ENCODE measurements around the gene HHEX.

The HHEX gene

GRCh38 chr10:92714872-92715271 is 25.1 kb downstream of the HHEX start:
- H3K4me3 ChIP-seq (ENCODE audit: low read depth, low read length) = no peak overlapping the region
- no peaks in the 10 kb centered on the region for H3K36me3 ChIP-seq (ENCODE audit: control insufficient read depth, insufficient read depth, low read length)
- no peak overlapping the region for H3K27ac ChIP-seq (ENCODE audit: low read depth, low read length)
- peaks cover 4% of the 10 kb centered on the region for H3K9me3 ChIP-seq (ENCODE audit: control insufficient read depth, insufficient read depth, low read length)
- H3K9ac ChIP-seq (ENCODE audit: low read depth, low read length) = no peak overlapping the region
- H3K27me3 ChIP-seq (ENCODE audit: control insufficient read depth, insufficient read depth, low read length) = no peaks in the 10 kb centered on the region
- H3K4me1 ChIP-seq (ENCODE audit: control insufficient read depth, insufficient read depth, low read length) = no peaks in the 10 kb centered on the region

DNA sequence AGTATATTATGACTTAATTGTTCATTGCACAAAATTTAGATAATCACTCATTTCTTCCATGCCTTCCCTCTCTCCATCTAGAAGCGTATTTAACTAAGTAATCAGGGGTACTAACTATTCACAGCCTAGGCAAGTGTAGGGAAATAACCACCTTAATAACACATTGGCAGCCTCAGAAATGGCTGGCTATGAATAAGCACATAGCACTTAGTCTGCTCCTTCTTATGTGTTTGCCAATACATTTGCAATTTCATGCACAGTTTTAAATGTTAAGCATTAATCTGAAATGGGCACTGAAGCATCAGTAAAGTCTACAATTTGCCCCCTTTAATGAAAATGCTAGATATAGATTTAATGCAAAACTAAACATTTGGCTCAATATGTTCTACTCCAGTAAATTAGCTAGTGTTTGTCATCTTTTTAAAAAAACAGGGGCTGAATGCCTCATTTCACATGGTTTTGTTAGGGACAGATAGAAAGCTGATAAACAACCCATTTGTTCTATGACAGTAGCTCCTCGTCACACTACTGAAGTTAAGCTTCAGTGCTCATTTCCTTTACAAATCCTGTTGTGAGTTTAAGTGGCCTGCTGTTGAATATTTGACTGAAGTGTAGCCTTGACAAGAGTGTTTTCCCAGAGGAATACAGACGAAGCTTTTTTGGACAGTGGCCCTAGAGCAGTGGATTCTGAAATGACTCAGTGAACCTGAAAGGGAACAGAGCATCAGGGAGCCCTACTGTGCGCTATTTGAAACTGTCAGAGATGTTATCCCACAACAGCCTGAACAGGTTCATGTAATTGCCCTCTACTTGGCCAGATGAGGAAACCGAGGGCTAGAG is 30.5 kb downstream of the HHEX start:
- Histone ChIP-seq H3K27me3 (ENCODE audit: control insufficient read depth, insufficient read depth, low read length) (no peaks in the 10 kb centered on the region), H3K9me3 (ENCODE audit: control insufficient read depth, insufficient read depth, low read length) (no peaks in the 10 kb centered on the region), H3K27ac (ENCODE audit: low read depth, low read length) (no peak overlapping the region), H3K4me1 (ENCODE audit: control insufficient read depth, insufficient read depth, low read length) (no peaks in the 10 kb centered on the region), H3K36me3 (ENCODE audit: control insufficient read depth, insufficient read depth, low read length) (no peaks in the 10 kb centered on the region), H3K4me3 (ENCODE audit: low read depth, low read length) (no peak overlapping the region), H3K9ac (ENCODE audit: low read depth, low read length) (no peak overlapping the region)

DNA sequence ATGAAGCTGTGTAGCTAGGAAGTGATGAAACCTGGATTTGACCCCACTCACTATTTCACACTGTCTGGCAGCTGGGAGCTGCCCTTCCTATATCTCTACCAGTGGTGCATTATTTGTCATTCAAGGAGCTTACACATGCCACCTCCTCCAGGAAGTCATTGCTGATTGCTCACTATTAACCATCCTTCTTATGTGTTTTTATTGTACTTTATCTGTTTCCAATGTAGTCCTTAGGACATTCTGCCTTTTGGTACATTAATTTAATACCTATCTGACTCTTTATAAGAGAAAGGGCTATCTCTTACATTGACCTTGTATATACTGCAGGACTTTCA is 31.0 kb downstream of the HHEX start:
- no peaks in the 10 kb centered on the region for H3K9me3 ChIP-seq (ENCODE audit: control insufficient read depth, insufficient read depth, low read length)
- no peaks in the 10 kb centered on the region for H3K27me3 ChIP-seq (ENCODE audit: control insufficient read depth, insufficient read depth, low read length)
- H3K4me1 ChIP-seq (ENCODE audit: control insufficient read depth, insufficient read depth, low read length) = no peaks in the 10 kb centered on the region
- H3K36me3 ChIP-seq (ENCODE audit: control insufficient read depth, insufficient read depth, low read length) = no peaks in the 10 kb centered on the region
- no peak overlapping the region for H3K27ac ChIP-seq (ENCODE audit: low read depth, low read length)
- no peak overlapping the region for H3K4me3 ChIP-seq (ENCODE audit: low read depth, low read length)
- no peak overlapping the region for H3K9ac ChIP-seq (ENCODE audit: low read depth, low read length)

DNA sequence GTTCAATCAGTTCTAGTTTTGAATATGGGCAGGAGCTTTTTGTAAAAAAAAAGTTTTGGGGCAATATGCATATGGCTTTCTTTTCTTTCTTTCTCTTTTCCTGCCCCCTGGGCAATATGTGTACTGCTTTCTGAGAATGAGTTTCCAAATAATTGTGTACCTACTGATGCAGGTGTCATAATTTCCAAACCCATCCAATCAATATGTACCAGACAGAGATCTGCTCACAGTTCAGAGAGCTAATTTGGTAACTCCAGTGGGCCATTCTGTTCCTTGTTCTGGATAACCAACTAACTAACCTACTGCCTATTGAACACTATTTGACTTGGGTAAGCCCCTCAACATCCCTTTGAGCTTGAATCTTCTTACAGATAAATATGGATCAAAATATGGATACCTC is 32.6 kb downstream of the HHEX start:
- Histone ChIP-seq H3K36me3 (ENCODE audit: control insufficient read depth, insufficient read depth, low read length) (no peaks in the 10 kb centered on the region), H3K9me3 (ENCODE audit: control insufficient read depth, insufficient read depth, low read length) (no peaks in the 10 kb centered on the region), H3K9ac (ENCODE audit: low read depth, low read length) (no peak overlapping the region), H3K27ac (ENCODE audit: low read depth, low read length) (no peak overlapping the region), H3K4me3 (ENCODE audit: low read depth, low read length) (no peak overlapping the region), H3K27me3 (ENCODE audit: control insufficient read depth, insufficient read depth, low read length) (no peaks in the 10 kb centered on the region), H3K4me1 (ENCODE audit: control insufficient read depth, insufficient read depth, low read length) (peaks cover 8% of the 10 kb centered on the region)

GRCh38 chr10:92727141-92727540 is 37.4 kb downstream of the HHEX start:
- Histone ChIP-seq H3K36me3 (ENCODE audit: control insufficient read depth, insufficient read depth, low read length) (no peaks in the 10 kb centered on the region), H3K9me3 (ENCODE audit: control insufficient read depth, insufficient read depth, low read length) (no peaks in the 10 kb centered on the region), H3K27ac (ENCODE audit: low read depth, low read length) (no peak overlapping the region), H3K4me1 (ENCODE audit: control insufficient read depth, insufficient read depth, low read length) (peaks cover 9% of the 10 kb centered on the region), H3K27me3 (ENCODE audit: control insufficient read depth, insufficient read depth, low read length) (no peaks in the 10 kb centered on the region), H3K4me3 (ENCODE audit: low read depth, low read length) (no peak overlapping the region), H3K9ac (ENCODE audit: low read depth, low read length) (no peak overlapping the region)

DNA sequence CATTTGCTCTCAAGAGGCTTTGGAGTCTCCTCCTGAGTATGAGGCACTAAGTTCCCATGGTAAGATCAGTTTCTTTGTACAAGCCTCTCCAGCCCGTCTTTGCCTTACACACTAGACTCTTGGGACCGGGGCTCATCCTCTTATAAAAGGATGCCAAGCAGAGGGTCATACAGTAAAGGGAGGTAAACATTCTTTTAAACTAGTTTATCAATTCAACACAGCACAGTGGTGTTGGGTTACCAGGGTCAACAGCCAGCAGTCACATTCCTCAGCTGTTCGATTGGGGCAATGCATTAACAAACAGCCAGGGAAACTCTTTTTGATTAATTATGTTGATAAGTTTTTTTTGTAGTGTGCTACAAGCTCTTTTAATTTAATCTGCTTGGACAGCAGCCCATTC is 37.8 kb downstream of the HHEX start:
- H3K4me3 ChIP-seq (ENCODE audit: low read depth, low read length) = no peak overlapping the region
- no peak overlapping the region for H3K9ac ChIP-seq (ENCODE audit: low read depth, low read length)
- H3K4me1 ChIP-seq (ENCODE audit: control insufficient read depth, insufficient read depth, low read length) = peaks cover 9% of the 10 kb centered on the region
- H3K27me3 ChIP-seq (ENCODE audit: control insufficient read depth, insufficient read depth, low read length) = no peaks in the 10 kb centered on the region
- H3K9me3 ChIP-seq (ENCODE audit: control insufficient read depth, insufficient read depth, low read length) = no peaks in the 10 kb centered on the region
- H3K27ac ChIP-seq (ENCODE audit: low read depth, low read length) = no peak overlapping the region
- no peaks in the 10 kb centered on the region for H3K36me3 ChIP-seq (ENCODE audit: control insufficient read depth, insufficient read depth, low read length)

- Histone ChIP-seq H3K4me1 (ENCODE audit: control insufficient read depth, insufficient read depth, low read length) (peaks cover 9% of the 10 kb centered on the region), H3K27me3 (ENCODE audit: control insufficient read depth, insufficient read depth, low read length) (no peaks in the 10 kb centered on the region), H3K9ac (ENCODE audit: low read depth, low read length) (no peak overlapping the region), H3K36me3 (ENCODE audit: control insufficient read depth, insufficient read depth, low read length) (no peaks in the 10 kb centered on the region), H3K27ac (ENCODE audit: low read depth, low read length) (no peak overlapping the region), H3K9me3 (ENCODE audit: control insufficient read depth, insufficient read depth, low read length) (no peaks in the 10 kb centered on the region), H3K4me3 (ENCODE audit: low read depth, low read length) (no peak overlapping the region)
Measured at GRCh38 chr10:92729886-92730285, 40.1 kb downstream of the HHEX start.

GRCh38 chr10:92732958-92733357 is 43.2 kb downstream of the HHEX start:
- Histone ChIP-seq H3K9ac (ENCODE audit: low read depth, low read length) (no peak overlapping the region), H3K27me3 (ENCODE audit: control insufficient read depth, insufficient read depth, low read length) (no peaks in the 10 kb centered on the region), H3K36me3 (ENCODE audit: control insufficient read depth, insufficient read depth, low read length) (no peaks in the 10 kb centered on the region), H3K4me1 (ENCODE audit: control insufficient read depth, insufficient read depth, low read length) (no peaks in the 10 kb centered on the region), H3K27ac (ENCODE audit: low read depth, low read length) (no peak overlapping the region), H3K4me3 (ENCODE audit: low read depth, low read length) (no peak overlapping the region), H3K9me3 (ENCODE audit: control insufficient read depth, insufficient read depth, low read length) (no peaks in the 10 kb centered on the region)

DNA sequence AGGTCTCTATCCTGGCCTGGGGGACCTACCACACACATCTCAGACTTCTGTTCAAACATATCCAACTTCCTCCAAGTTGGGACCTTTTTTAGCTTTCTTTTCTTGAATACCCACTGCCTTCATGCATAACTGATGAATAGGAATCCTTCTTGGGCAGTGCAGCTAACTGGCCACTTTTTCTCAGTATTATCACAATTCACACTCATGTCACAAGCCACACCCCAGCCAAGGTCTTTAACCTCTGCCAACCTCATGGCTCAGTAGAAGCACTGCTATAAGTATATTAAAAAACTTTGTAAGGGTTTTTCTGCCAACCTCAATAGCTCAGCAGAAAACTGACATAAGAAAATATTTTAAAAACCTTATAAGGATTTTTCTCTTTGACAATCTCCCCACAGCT is 44.5 kb downstream of the HHEX start:
- Histone ChIP-seq H3K27me3 (ENCODE audit: control insufficient read depth, insufficient read depth, low read length) (no peaks in the 10 kb centered on the region), H3K4me1 (ENCODE audit: control insufficient read depth, insufficient read depth, low read length) (no peaks in the 10 kb centered on the region), H3K9me3 (ENCODE audit: control insufficient read depth, insufficient read depth, low read length) (no peaks in the 10 kb centered on the region), H3K36me3 (ENCODE audit: control insufficient read depth, insufficient read depth, low read length) (no peaks in the 10 kb centered on the region), H3K27ac (ENCODE audit: low read depth, low read length) (no peak overlapping the region), H3K4me3 (ENCODE audit: low read depth, low read length) (no peak overlapping the region), H3K9ac (ENCODE audit: low read depth, low read length) (no peak overlapping the region)

- no peaks in the 10 kb centered on the region for H3K27me3 ChIP-seq (ENCODE audit: control insufficient read depth, insufficient read depth, low read length)
- H3K36me3 ChIP-seq (ENCODE audit: control insufficient read depth, insufficient read depth, low read length) = no peaks in the 10 kb centered on the region
- no peak overlapping the region for H3K27ac ChIP-seq (ENCODE audit: low read depth, low read length)
- H3K4me1 ChIP-seq (ENCODE audit: control insufficient read depth, insufficient read depth, low read length) = no peaks in the 10 kb centered on the region
- no peak overlapping the region for H3K9ac ChIP-seq (ENCODE audit: low read depth, low read length)
- no peaks in the 10 kb centered on the region for H3K9me3 ChIP-seq (ENCODE audit: control insufficient read depth, insufficient read depth, low read length)
- H3K4me3 ChIP-seq (ENCODE audit: low read depth, low read length) = no peak overlapping the region
Measured at GRCh38 chr10:92735938-92736337, 46.2 kb downstream of the HHEX start.

- Histone ChIP-seq H3K36me3 (ENCODE audit: control insufficient read depth, insufficient read depth, low read length) (no peaks in the 10 kb centered on the region), H3K4me1 (ENCODE audit: control insufficient read depth, insufficient read depth, low read length) (no peaks in the 10 kb centered on the region), H3K9ac (ENCODE audit: low read depth, low read length) (no peak overlapping the region), H3K9me3 (ENCODE audit: control insufficient read depth, insufficient read depth, low read length) (no peaks in the 10 kb centered on the region), H3K27me3 (ENCODE audit: control insufficient read depth, insufficient read depth, low read length) (no peaks in the 10 kb centered on the region), H3K4me3 (ENCODE audit: low read depth, low read length) (no peak overlapping the region), H3K27ac (ENCODE audit: low read depth, low read length) (no peak overlapping the region)
Measured at GRCh38 chr10:92737484-92737883, 47.7 kb downstream of the HHEX start.
